Hepatocyte (in vitro differentiated cells): ENCODE measurements around the gene SKP1. TPM values are rescaled to one million over a fixed set of nuclear protein-coding genes. Genes with fewer than 3 reads are reported as not detected.

Experiments used
- DNase-seq: peaks from one replicate; pipeline ENCODE4 v3.0.0-alpha.2; 2016; ENCODE audit warnings: low spot score
- H2AFZ ChIP-seq: fragments of 200-600 bp; sonication (generic); 2 replicates; pipeline ENCODE4 v1.6.0; 2016; ENCODE audit warnings: antibody characterized with exemption, mild to moderate bottlenecking
- H3K27ac ChIP-seq: fragments of 200-600 bp; sonication (generic); 2 replicates; pipeline ENCODE4 v1.5.1; 2016; ENCODE audit warnings: mild to moderate bottlenecking
- H3K27me3 ChIP-seq: fragments of 200-600 bp; sonication (generic); 2 replicates; pipeline ENCODE4 v1.6.1; 2016
- H3K36me3 ChIP-seq: fragments of 200-600 bp; sonication (generic); replicated peaks from 2 replicates; pipeline ENCODE4 v1.5.1; 2016; ENCODE audit warnings: low read depth; ENCODE audit not compliant: insufficient read depth
- H3K4me1 ChIP-seq: fragments of 200-600 bp; sonication (generic); 2 replicates; pipeline ENCODE4 v1.5.1; 2016; ENCODE audit warnings: mild to moderate bottlenecking, moderate library complexity; ENCODE audit not compliant: insufficient read depth
- H3K4me2 ChIP-seq: fragments of 200-600 bp; sonication (generic); 2 replicates; pipeline ENCODE4 v1.6.0; 2016
- H3K4me3 ChIP-seq: fragments of 200-600 bp; sonication (generic); 2 replicates; pipeline ENCODE4 v1.5.1; 2016; ENCODE audit warnings: mild to moderate bottlenecking
- H3K79me2 ChIP-seq: fragments of 200-600 bp; sonication (generic); 2 replicates; pipeline ENCODE4 v1.6.0; 2017; ENCODE audit warnings: mild to moderate bottlenecking
- H3K9me2 ChIP-seq: fragments of 200-600 bp; sonication (generic); replicated peaks from 2 replicates; pipeline ENCODE4 v1.6.0; 2017; ENCODE audit warnings: mild to moderate bottlenecking; ENCODE audit not compliant: insufficient read depth
- H3K9me3 ChIP-seq: fragments of 200-600 bp; sonication (generic); 2 replicates; pipeline ENCODE4 v1.5.1; 2016; ENCODE audit warnings: low read depth, mild to moderate bottlenecking
- H4K20me1 ChIP-seq: fragments of 200-600 bp; sonication (generic); 2 replicates; pipeline ENCODE4 v1.6.0; 2016; ENCODE audit warnings: mild to moderate bottlenecking; ENCODE audit not compliant: insufficient read depth, poor library complexity, severe bottlenecking
- CTCF ChIP-seq: fragments of 200-600 bp; sonication (generic); IDR thresholded peaks from 2 replicates; pipeline ENCODE4 v1.5.1; 2016; ENCODE audit warnings: antibody characterized with exemption, mild to moderate bottlenecking; ENCODE audit not compliant: poor library complexity
- EZH2 ChIP-seq: fragments of 200-600 bp; sonication (generic); IDR thresholded peaks from 2 replicates; pipeline ENCODE4 v1.6.1; 2016; ENCODE audit warnings: antibody characterized with exemption, mild to moderate bottlenecking, borderline replicate concordance
- EZH2phosphoT487 ChIP-seq: fragments of 200-600 bp; sonication (generic); IDR thresholded peaks from one replicate; pipeline ENCODE4 v1.6.1; 2018; ENCODE audit warnings: antibody characterized with exemption, mild to moderate bottlenecking, low read depth, moderate library complexity; ENCODE audit not compliant: unreplicated experiment, severe bottlenecking
- WGBS: methylation state at CpG from one replicate; pipeline ENCODE4 v1.1.6; 2016; ENCODE audit warnings: low lambda C conversion rate; ENCODE audit errors: missing lambda C conversion rate; 5-methylcytosine and 5-hydroxymethylcytosine counted together
- polyA plus RNA-seq: library from polyadenylated mRNA; unstranded; fragments of >200 nt; fragmentation: Nextera tagmentation; extraction: Ambion mirVana; gene quantifications from 2 replicates; pipeline ENCODE4 v1.2.1, GENCODE V29; 2016
- total RNA-seq: library from RNA; depleted of rRNA; stranded (reverse); fragments of >200 nt; gene quantifications from 2 replicates; pipeline ENCODE4 v1.2.3, GENCODE V29; 2014

SKP1 gene
- total and polyA plus RNA-seq, 2 experiments from 2014 or later, result 543 to 723 TPM

- Histone ChIP-seq H3K36me3 (peaks cover 3% of the 10 kb centered on the region), H4K20me1 (peaks cover 60% of the 10 kb centered on the region), H3K79me2 (peaks cover 67% of the 10 kb centered on the region), H2AFZ (no peak overlapping the region), H3K4me3 (peak overlapping the region; percentile 100), H3K9me2 (no peaks in the 10 kb centered on the region), H3K4me2 (peak overlapping the region; percentile 95), H3K27me3 (no peaks in the 10 kb centered on the region), H3K4me1 (peaks cover 26% of the 10 kb centered on the region), H3K9me3 (no peaks in the 10 kb centered on the region), H3K27ac (peak overlapping the region; percentile 100)
- TF ChIP-seq CTCF, result no peak
- no peak for TF ChIP-seq EZH2phosphoT487
- no peak for TF ChIP-seq EZH2
- 22% methylated on average over 10 of the region's 10 CpGs for WGBS
- no peak for DNase-seq
Measured at GRCh38 chr5:134174841-134175839, 1.6 kb downstream of the SKP1 start.

GRCh38 chr5:134171972-134172371 is 4.8 kb downstream of the SKP1 start:
- Histone ChIP-seq H4K20me1 (peaks cover 88% of the 10 kb centered on the region), H3K4me1 (peaks cover 16% of the 10 kb centered on the region), H3K36me3 (peaks cover 3% of the 10 kb centered on the region)

GRCh38 chr5:134162592-134162991 is 14.2 kb downstream of the SKP1 start:
- Histone ChIP-seq H3K36me3 (peaks cover 18% of the 10 kb centered on the region), H3K27ac (no peak overlapping the region), H3K27me3 (no peaks in the 10 kb centered on the region), H3K4me2 (no peak overlapping the region), H3K9me2 (no peaks in the 10 kb centered on the region), H4K20me1 (peaks cover 18% of the 10 kb centered on the region), H3K4me1 (no peaks in the 10 kb centered on the region), H3K79me2 (peaks cover 78% of the 10 kb centered on the region), H3K9me3 (peaks cover 10% of the 10 kb centered on the region), H2AFZ (no peak overlapping the region), H3K4me3 (no peak overlapping the region)
- WGBS, result 97% methylated on average over 5 of the region's 5 CpGs
- TF ChIP-seq EZH2phosphoT487, result no peak
- no peak for TF ChIP-seq CTCF
- no peak for DNase-seq

More at GRCh38 chr5:134171972-134172371, 4.8 kb downstream of the SKP1 start:
- Histone ChIP-seq H3K9me2 (no peaks in the 10 kb centered on the region), H3K27ac (no peak overlapping the region), H2AFZ (no peak overlapping the region), H3K4me2 (no peak overlapping the region), H3K27me3 (no peaks in the 10 kb centered on the region), H3K4me3 (no peak overlapping the region), H3K79me2 (peaks cover 96% of the 10 kb centered on the region), H3K9me3 (no peaks in the 10 kb centered on the region)
- no peak for TF ChIP-seq CTCF
- TF ChIP-seq EZH2phosphoT487, result no peak
- no peak for TF ChIP-seq EZH2
- no peak for DNase-seq
- 97% methylated on average over 4 of the region's 4 CpGs for WGBS
